Upper lobe of left lung (tissue), 6 donors: Measurements from ENCODE around the gene TSHZ1. TPM values are rescaled to one million over a fixed set of nuclear protein-coding genes. Genes with fewer than 3 reads are reported as not detected.

ENCODE experiments used
- ATAC-seq, 2 donors: fragments of 200-7000 bp; cut with Tn5 transposase; one replicate each; pipeline ENCODE4 v1.9.1; 2022; ENCODE audit warnings: mild to moderate bottlenecking in 2 of 2, moderate library complexity in 2 of 2; ENCODE audit not compliant: low FRiP score in 2 of 2
- DNase-seq, 2 donors: peaks; one replicate each; pipeline ENCODE4 v3.0.0-alpha.2; 2019 to 2020
- H3K27ac ChIP-seq, 4 donors: fragments of 200-600 bp; sonication (generic); one replicate each; pipeline ENCODE4 v1.5.1; 2016 to 2019
- H3K27me3 ChIP-seq, 4 donors: fragments of 200-600 bp; sonication (generic); one replicate each; pipeline ENCODE4 v1.5.1; 2017 to 2019
- H3K36me3 ChIP-seq, 4 donors: fragments of 200-600 bp; sonication (generic); one replicate each; pipeline ENCODE4 v1.5.1; 2016 to 2019
- H3K4me1 ChIP-seq, 4 donors: fragments of 200-600 bp; sonication (generic); one replicate each; pipeline ENCODE4 v1.5.1; 2018 to 2019
- H3K4me3 ChIP-seq, 4 donors: fragments of 200-600 bp; sonication (generic); one replicate each; pipeline ENCODE4 v1.5.1; 2017 to 2019; ENCODE audit warnings: mild to moderate bottlenecking in 2 of 4, moderate library complexity in 1 of 4
- H3K9me3 ChIP-seq, 4 donors: fragments of 200-600 bp; sonication (generic); one replicate each; pipeline ENCODE4 v1.5.1; 2018 to 2019
- EP300 ChIP-seq, 4 donors: sonication (generic); formaldehyde crosslinking; IDR thresholded peaks; one replicate each; pipeline ENCODE4 v1.5.1; 2017; ENCODE audit warnings: antibody characterized with exemption in 4 of 4, control low read depth in 2 of 4
- POLR2A ChIP-seq, 4 donors: fragments of 450-650 bp; IDR thresholded peaks; one replicate each; pipeline ENCODE4 v1.5.1; 2016 to 2017; ENCODE audit warnings: antibody characterized with exemption in 4 of 4, mild to moderate bottlenecking in 2 of 4
- POLR2AphosphoS5 ChIP-seq, 2 donors: sonication (generic); formaldehyde crosslinking; IDR thresholded peaks; one replicate each; pipeline ENCODE4 v1.5.1; 2017; ENCODE audit warnings: antibody characterized with exemption in 2 of 2
- WGBS, 2 donors: methylation state at CpG; one replicate each; pipeline ENCODE4 v1.1.5; 2017 to 2018; 5-methylcytosine and 5-hydroxymethylcytosine counted together
- total RNA-seq, 6 donors: library from RNA; depleted of rRNA in 4 of 6; stranded (reverse); fragments of >200 nt in 4 of 6; gene quantifications; one replicate each; pipeline versions ENCODE4 v1.1.0 to v1.2.1, GENCODE V29; 2016 to 2021
- TF ChIP-seq, protein P1 (sequence below), 6 experiments: fragments of 450-650 bp in 4 of 6; fragments of 200-600 bp in 2 of 6; sonication (generic) in 2 of 6; IDR thresholded peaks; one replicate each; pipeline ENCODE4 v1.5.1; 2016 to 2019; ENCODE audit warnings: antibody characterized with exemption in 6 of 6
- donor health status: DM: no; HTN: no; CAD: no; lungs with moderate emphysema.
- donor health status: DM: no; HTN: yes; CAD: no; lungs with severe emphysema.

TSHZ1 gene
- total RNA-seq, 6 donors from 2014 or later: 9.1 to 16.5 (median 14.3) TPM

DNA sequence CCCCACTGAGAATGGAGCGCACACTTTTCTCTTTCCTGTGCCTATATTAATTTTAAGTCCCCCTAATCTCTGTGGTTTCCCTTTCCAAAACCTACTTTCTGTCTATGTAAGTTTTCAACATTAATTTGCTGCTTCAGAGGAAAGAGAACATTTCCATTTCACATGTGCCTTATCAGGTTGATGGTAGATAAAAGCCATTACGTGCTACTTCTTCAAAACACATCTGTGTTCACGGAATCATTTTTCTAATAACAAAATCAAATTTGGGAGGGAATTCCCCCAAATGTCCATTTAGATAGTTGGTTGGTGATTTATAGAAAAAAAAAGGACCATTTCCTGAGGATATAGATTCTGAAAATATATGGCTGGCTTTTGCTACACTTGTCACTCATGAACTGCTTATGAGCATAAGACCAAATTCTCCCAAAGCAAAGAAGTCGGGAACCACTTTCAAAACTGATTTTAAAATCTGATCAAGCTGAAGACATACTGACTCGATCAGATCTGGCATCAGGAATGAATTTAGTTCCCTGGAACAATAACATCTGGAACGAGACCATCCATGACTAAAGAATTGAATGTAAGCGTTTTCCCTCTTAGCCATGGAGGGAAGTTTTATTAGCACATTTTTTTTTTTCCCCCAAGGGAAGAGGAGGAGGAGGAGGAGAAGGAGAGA, 9.9 kb upstream of the TSHZ1 start:
- Histone ChIP-seq H3K9me3 (no peaks in the 10 kb centered on the region), H3K36me3 (peaks cover 0 to 24% (median 12%) of the 10 kb centered on the region in 4 donors), H3K27ac (no peak overlapping the region), H3K4me3 (no peak overlapping the region), H3K27me3 (no peaks in the 10 kb centered on the region), H3K4me1 (peaks cover 19 to 24% (median 21%) of the 10 kb centered on the region in 4 donors)
- TF ChIP-seq, protein P1, sequence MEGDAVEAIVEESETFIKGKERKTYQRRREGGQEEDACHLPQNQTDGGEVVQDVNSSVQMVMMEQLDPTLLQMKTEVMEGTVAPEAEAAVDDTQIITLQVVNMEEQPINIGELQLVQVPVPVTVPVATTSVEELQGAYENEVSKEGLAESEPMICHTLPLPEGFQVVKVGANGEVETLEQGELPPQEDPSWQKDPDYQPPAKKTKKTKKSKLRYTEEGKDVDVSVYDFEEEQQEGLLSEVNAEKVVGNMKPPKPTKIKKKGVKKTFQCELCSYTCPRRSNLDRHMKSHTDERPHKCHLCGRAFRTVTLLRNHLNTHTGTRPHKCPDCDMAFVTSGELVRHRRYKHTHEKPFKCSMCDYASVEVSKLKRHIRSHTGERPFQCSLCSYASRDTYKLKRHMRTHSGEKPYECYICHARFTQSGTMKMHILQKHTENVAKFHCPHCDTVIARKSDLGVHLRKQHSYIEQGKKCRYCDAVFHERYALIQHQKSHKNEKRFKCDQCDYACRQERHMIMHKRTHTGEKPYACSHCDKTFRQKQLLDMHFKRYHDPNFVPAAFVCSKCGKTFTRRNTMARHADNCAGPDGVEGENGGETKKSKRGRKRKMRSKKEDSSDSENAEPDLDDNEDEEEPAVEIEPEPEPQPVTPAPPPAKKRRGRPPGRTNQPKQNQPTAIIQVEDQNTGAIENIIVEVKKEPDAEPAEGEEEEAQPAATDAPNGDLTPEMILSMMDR (IDR thresholded peaks at IDR 0.05): no peak
- TF ChIP-seq POLR2A (IDR thresholded peaks at IDR 0.05) (no peak), EP300 (IDR thresholded peaks at IDR 0.05) (no peak), POLR2AphosphoS5 (IDR thresholded peaks at IDR 0.05) (no peak)
- ATAC-seq (no peak), DNase-seq (no peak)
- 81 to 83% methylated on average over 7 of the region's 7 CpGs for WGBS, 2 donors

DNA sequence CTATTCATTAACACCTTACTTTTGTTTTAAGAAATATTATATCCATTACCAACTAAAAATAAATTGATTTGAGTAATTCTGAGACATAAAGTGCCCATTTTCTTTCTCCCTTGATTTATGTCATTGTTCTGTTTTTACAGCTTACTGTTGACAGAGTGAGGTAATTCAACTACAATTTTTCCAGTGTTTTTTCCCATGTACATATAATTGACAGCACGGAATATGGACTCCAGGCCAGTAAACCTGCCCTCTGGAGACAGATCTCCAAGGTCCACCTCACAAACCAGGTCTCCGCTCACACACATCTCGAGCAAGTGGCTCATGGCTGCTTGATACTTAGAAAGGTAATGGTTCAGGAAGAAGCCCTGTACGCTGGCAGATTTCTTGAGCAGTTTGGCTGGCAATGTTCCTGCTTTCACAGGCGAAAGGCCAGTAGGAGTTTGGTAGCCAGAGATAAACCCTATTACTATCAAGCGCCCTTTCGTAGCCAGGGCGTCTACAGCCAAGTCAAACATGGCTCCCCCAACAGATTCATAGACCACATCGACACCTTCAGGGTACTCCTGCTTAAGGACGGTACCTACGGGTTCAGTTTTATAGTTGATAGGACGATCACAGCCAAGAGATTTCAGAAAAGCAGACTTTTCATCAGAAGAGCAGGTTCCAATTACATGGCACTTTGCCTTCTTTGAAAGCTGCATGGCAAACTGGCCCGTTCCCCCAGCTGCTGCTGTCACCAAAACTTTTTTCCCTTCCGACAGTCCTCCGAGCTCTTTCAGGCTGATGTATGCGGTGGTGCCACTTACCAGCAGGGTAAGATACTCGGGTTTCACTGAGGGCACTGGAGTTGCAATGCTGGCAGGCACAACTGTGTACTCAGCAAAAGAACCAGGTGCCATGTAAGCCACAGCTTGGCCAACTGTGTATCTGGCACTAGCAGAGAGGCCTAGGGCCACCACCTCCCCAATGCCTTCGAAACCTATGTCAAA, 9.0 kb upstream of the TSHZ1 start:
- no peaks in the 10 kb centered on the region for H3K9me3 ChIP-seq
- DNase-seq (no peak), ATAC-seq (no peak)
- H3K4me1 ChIP-seq: peaks cover 25 to 32% (median 28%) of the 10 kb centered on the region in 4 donors
- H3K27ac ChIP-seq: no peak overlapping the region
- H3K36me3 ChIP-seq: peaks cover 0 to 24% (median 12%) of the 10 kb centered on the region in 4 donors
- no peak for TF ChIP-seq EP300 (IDR thresholded peaks at IDR 0.05)
- no peak for TF ChIP-seq POLR2A (IDR thresholded peaks at IDR 0.05)
- TF ChIP-seq POLR2AphosphoS5 (IDR thresholded peaks at IDR 0.05): no peak
- TF ChIP-seq, protein P1 (IDR thresholded peaks at IDR 0.05): no peak
- no peak overlapping the region for H3K4me3 ChIP-seq
- 96% methylated on average over 18 of the region's 18 CpGs for WGBS, 2 donors
- no peaks in the 10 kb centered on the region for H3K27me3 ChIP-seq

DNA sequence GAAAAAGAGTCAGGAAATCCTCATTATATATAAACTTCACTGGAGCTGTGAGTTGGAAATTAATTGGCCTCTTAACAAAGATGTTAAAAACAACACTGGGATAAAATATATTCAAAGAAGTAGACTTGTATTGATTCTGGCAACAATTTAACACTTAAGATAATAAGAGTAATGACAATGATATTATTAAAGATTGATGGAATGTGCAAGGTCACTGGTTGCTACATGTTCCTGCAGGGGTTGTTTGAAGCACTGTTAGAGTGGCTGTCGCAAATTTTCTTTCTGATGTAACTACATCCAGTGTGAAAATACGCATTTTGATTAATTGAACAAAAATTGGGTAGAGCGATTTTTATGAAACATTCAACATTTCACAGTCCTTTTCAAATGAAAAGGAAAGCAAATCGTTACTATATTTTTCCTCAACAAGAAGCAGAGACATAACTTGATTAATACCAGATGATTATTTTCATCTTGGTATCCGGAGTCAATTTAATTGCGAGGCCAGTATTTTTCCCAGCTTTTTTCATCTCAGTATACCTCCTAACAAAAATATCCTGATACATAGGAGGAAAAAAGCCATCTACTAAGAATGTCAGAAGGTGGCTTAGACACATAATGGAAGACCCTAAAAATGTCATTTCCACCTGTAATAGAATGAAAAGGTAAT, 7.8 kb upstream of the TSHZ1 start:
- no peak for DNase-seq
- H3K36me3 ChIP-seq: peaks cover 0 to 24% (median 12%) of the 10 kb centered on the region in 4 donors
- peaks cover 36 to 43% (median 38%) of the 10 kb centered on the region in 4 donors for H3K4me1 ChIP-seq
- H3K4me3 ChIP-seq: no peak overlapping the region
- H3K27me3 ChIP-seq: no peaks in the 10 kb centered on the region
- WGBS, 2 donors: 87 to 88% methylated on average over 6 of the region's 6 CpGs
- no peak for ATAC-seq
- TF ChIP-seq EP300 (IDR thresholded peaks at IDR 0.05) (no peak), POLR2AphosphoS5 (IDR thresholded peaks at IDR 0.05) (no peak), POLR2A (IDR thresholded peaks at IDR 0.05) (no peak)
- TF ChIP-seq, protein P1 (IDR thresholded peaks at IDR 0.05): no peak
- no peak overlapping the region for H3K27ac ChIP-seq
- H3K9me3 ChIP-seq: no peaks in the 10 kb centered on the region

- no peaks in the 10 kb centered on the region for H3K27me3 ChIP-seq
- peak overlapping the region in 3 of 4 donors; percentile 27 to 50 (median 50) for H3K4me3 ChIP-seq
- no peak for ATAC-seq
- peaks cover 36 to 43% (median 38%) of the 10 kb centered on the region in 4 donors for H3K4me1 ChIP-seq
- TF ChIP-seq POLR2A (IDR thresholded peaks at IDR 0.05) (no peak), POLR2AphosphoS5 (IDR thresholded peaks at IDR 0.05) (no peak), EP300 (IDR thresholded peaks at IDR 0.05) (no peak)
- TF ChIP-seq, protein P1 (IDR thresholded peaks at IDR 0.05): no peak
- no peak for DNase-seq
- H3K9me3 ChIP-seq: no peaks in the 10 kb centered on the region
- H3K36me3 ChIP-seq: peaks cover 0 to 24% (median 12%) of the 10 kb centered on the region in 4 donors
- WGBS, 2 donors: 61 to 81% methylated on average over 12 to 23 of the region's 24 CpGs
- H3K27ac ChIP-seq: no peak overlapping the region
Observed at GRCh38 chr18:75203416-75204268, 7.0 kb upstream of the TSHZ1 start.
